K562 (cell line): ENCODE measurements around the gene MITD1. TPM values are rescaled to one million over a fixed set of nuclear protein-coding genes. Genes with fewer than 3 reads are reported as not detected.

Source experiments
- ELF4 ChIP-seq: fragments of 450-650 bp; formaldehyde crosslinking; IDR thresholded peaks from 2 replicates; pipeline ENCODE4 v1.4.0; 2022; ENCODE audit warnings: missing genetic modification characterization
- EP300 ChIP-seq: IDR thresholded peaks from 2 replicates; pipeline ENCODE4 v1.6.1; 2012; ENCODE audit warnings: low read length, improper control_type of control experiment
- ESRRA ChIP-seq: fragments of 450-650 bp; IDR thresholded peaks from 2 replicates; pipeline ENCODE4 v1.6.1; 2014; ENCODE audit warnings: low read depth, mild to moderate bottlenecking, moderate library complexity, borderline replicate concordance
- GABPB2 ChIP-seq: fragments of 250-450 bp; sonication (Bioruptor Pico); conservative IDR thresholded peaks from 2 replicates; pipeline ENCODE4 v1.5.1; 2021; ENCODE audit warnings: mild to moderate bottlenecking
- HDAC6 ChIP-seq: IDR thresholded peaks from 2 replicates; pipeline ENCODE4 v1.6.1; 2012; ENCODE audit warnings: low read depth, mild to moderate bottlenecking, control low read depth, inconsistent platforms, low read length, moderate library complexity
- PTTG1 ChIP-seq: fragments of 450-650 bp; IDR thresholded peaks from 2 replicates; pipeline ENCODE4 v1.6.1; 2016; ENCODE audit warnings: low read depth, mild to moderate bottlenecking, missing genetic modification characterization, missing compliant biosample characterization
- PURB ChIP-seq: sonication (generic); formaldehyde crosslinking; IDR thresholded peaks from 2 replicates; pipeline ENCODE4 v1.9.0; 2021; ENCODE audit warnings: low read depth, mild to moderate bottlenecking, missing genetic modification reagents
- RBFOX2 ChIP-seq: fragments of 200-400 bp; formaldehyde crosslinking; IDR thresholded peaks from 2 replicates; pipeline ENCODE4 v1.6.1; 2017; ENCODE audit warnings: low read depth, mild to moderate bottlenecking, low read length, moderate library complexity
- RBM25 ChIP-seq: fragments of 200-400 bp; formaldehyde crosslinking; IDR thresholded peaks from 2 replicates; pipeline ENCODE4 v1.6.1; 2018; ENCODE audit warnings: low read length, low read depth, moderate library complexity; ENCODE audit not compliant: severe bottlenecking
- SP1 ChIP-seq: sonication (generic); formaldehyde crosslinking; IDR thresholded peaks from 2 replicates; pipeline ENCODE4 v1.8.1; 2022; ENCODE audit warnings: mild to moderate bottlenecking, missing genetic modification reagents
- SRF ChIP-seq, 2 experiments: fragments of 250-450, 450-650 bp in 1 of 2; sonication (Bioruptor Pico) in 1 of 2; sonication (generic) in 1 of 2; formaldehyde crosslinking; IDR thresholded peaks; 2 replicates each; pipeline versions ENCODE4 v1.5.0 to v1.5.1; 2020 to 2022; ENCODE audit warnings: mild to moderate bottlenecking in 1 of 2, missing genetic modification reagents in 1 of 2
- ZNF23 ChIP-seq: fragments of 250-450 bp; sonication (Bioruptor Pico); IDR thresholded peaks from 2 replicates; pipeline ENCODE4 v1.4.0; 2020; ENCODE audit warnings: mild to moderate bottlenecking
- ZNF696 ChIP-seq: fragments of 250-450 bp; sonication (Bioruptor Pico); conservative IDR thresholded peaks from 2 replicates; pipeline ENCODE4 v1.4.0; 2020; ENCODE audit warnings: mild to moderate bottlenecking, moderate library complexity
- polyA plus RNA-seq, 8 experiments: library from polyadenylated mRNA; depleted of rRNA in 4 of 8; stranded (reverse) in 5 of 8; unstranded in 3 of 8; fragments of >200 nt; fragmentation: Nextera tagmentation in 2 of 8; fragmentation: Illumina TruSeq in 1 of 8; extraction: Ambion mirVana in 2 of 8; extraction: Trizol in 1 of 8; gene quantifications; 2 replicates each; pipeline versions ENCODE4 v1.2.1 to v1.2.3, GENCODE V29; 2011 to 2014; ENCODE audit warnings: inconsistent platforms in 1 of 8, missing spikeins in 1 of 8
- total RNA-seq, 7 experiments: library from RNA; depleted of rRNA in 6 of 7; stranded (reverse); fragments of >200 nt in 6 of 7; fragmentation: Illumina TruSeq in 2 of 7; extraction: Trizol in 2 of 7; gene quantifications; 2 replicates each; pipeline versions ENCODE4 v1.2.1 to v1.2.3, GENCODE V29; 2011 to 2021; ENCODE audit warnings: low replicate concordance in 1 of 7
- TF ChIP-seq, protein P1 (sequence below): IDR thresholded peaks from 3 replicates; pipeline ENCODE4 v1.6.1; 2011; ENCODE audit warnings: borderline replicate concordance, mild to moderate bottlenecking; ENCODE audit not compliant: insufficient read length, insufficient read depth
- TF ChIP-seq, protein P2 (sequence below): fragments of 450-650 bp; IDR thresholded peaks from 2 replicates; pipeline ENCODE4 v1.6.1; 2016
- TF ChIP-seq, protein P3 (sequence below), 2 experiments: IDR thresholded peaks; 2 replicates each; pipeline ENCODE4 v1.6.1; 2011; ENCODE audit warnings: borderline replicate concordance in 1 of 2, control low read depth in 1 of 2, low read depth in 1 of 2, low read length in 1 of 2, mild to moderate bottlenecking in 1 of 2, mixed read lengths in 1 of 2, moderate library complexity in 1 of 2; ENCODE audit not compliant: insufficient read depth in 1 of 2, insufficient read length in 1 of 2, poor library complexity in 1 of 2, severe bottlenecking in 1 of 2; ENCODE audit errors: extremely low read depth in 1 of 2
- TF ChIP-seq, protein P4 (sequence below): fragments of 250-450 bp; sonication (Bioruptor Pico); IDR thresholded peaks from 2 replicates; pipeline ENCODE4 v1.4.0; 2020; ENCODE audit warnings: mild to moderate bottlenecking, moderate library complexity
- TF ChIP-seq, protein P5 (sequence below): fragments of 250-450 bp; sonication (Bioruptor Pico); IDR thresholded peaks from 2 replicates; pipeline ENCODE4 v1.8.0; 2022; ENCODE audit warnings: inconsistent platforms

Gene MITD1
- total and polyA plus RNA-seq, 9 of the 15 experiments (the other 6 are each of a cell fraction or from before 2014, with no cell fraction given) = 19.6 to 71.8 (median 43.2) TPM

DNA sequence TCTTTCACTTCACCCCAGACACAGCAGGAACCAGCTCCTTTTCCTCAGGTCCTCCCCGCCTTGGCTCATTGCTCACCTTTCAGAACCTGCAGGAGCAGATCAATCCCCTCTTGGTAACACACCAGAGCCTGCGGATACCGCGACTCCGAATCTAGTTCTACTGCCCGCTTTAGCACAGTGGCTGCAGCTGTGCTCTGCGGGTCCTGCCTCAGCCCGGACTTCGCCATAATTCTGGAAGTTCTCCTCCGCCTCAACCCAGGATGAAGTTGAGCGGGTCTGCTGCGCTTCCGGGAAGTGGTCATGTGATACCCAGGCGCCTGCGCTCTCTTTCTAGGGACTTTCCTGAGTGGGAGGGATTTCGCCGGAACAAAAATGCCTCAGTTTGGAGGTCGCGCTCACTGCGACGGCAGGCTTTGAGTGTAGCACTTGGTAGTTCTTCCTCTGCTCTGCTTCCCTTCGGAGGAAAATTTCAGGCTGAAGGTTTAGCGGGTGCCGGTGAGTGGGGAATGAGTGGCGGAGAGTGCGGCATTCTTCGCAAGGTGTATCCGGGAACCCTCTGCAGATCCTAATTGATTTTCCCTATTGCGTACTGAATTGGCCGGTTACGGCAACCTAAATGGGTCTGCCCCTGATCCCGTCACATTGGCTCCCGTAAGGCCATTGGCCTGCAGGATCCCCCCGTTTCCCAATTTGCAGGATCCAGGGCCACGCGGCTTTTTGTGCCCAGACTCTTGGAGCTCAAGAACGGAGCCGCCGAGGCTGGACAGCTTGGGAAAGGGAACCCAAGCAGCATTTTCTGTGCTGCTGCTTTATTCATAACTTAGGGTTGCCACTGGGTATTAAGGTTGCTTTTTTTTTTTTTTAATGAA is at the start of gene MITD1, which contains the start of gene MRPL30 (continued):
- TF ChIP-seq ZNF23 (CRISPR knock-in tag) (no peak), RBM25 (no peak), EP300 (peak; percentile 50; the same call in 1 of the 2 replicates), PTTG1 (no peak), PURB (CRISPR knock-in tag) (no peak), SP1 (peak; percentile 92), ESRRA (peak; percentile 63; the same call in 1 of the 2 replicates), RBFOX2 (peak; percentile 86), ELF4 (CRISPR knock-in tag) (0 out of 2 replicates have a peak, but pooled peaks have one; percentile 35), SRF (CRISPR knock-in tag; IDR thresholded peaks at IDR 0.05) (no peak), ZNF696 (no peak), GABPB2 (no peak), HDAC6 (no peak)
- TF ChIP-seq, protein P1, sequence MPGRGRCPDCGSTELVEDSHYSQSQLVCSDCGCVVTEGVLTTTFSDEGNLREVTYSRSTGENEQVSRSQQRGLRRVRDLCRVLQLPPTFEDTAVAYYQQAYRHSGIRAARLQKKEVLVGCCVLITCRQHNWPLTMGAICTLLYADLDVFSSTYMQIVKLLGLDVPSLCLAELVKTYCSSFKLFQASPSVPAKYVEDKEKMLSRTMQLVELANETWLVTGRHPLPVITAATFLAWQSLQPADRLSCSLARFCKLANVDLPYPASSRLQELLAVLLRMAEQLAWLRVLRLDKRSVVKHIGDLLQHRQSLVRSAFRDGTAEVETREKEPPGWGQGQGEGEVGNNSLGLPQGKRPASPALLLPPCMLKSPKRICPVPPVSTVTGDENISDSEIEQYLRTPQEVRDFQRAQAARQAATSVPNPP = no peak
- TF ChIP-seq, protein P2, sequence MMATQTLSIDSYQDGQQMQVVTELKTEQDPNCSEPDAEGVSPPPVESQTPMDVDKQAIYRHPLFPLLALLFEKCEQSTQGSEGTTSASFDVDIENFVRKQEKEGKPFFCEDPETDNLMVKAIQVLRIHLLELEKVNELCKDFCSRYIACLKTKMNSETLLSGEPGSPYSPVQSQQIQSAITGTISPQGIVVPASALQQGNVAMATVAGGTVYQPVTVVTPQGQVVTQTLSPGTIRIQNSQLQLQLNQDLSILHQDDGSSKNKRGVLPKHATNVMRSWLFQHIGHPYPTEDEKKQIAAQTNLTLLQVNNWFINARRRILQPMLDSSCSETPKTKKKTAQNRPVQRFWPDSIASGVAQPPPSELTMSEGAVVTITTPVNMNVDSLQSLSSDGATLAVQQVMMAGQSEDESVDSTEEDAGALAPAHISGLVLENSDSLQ = peak; percentile 44
- TF ChIP-seq, protein P3, sequence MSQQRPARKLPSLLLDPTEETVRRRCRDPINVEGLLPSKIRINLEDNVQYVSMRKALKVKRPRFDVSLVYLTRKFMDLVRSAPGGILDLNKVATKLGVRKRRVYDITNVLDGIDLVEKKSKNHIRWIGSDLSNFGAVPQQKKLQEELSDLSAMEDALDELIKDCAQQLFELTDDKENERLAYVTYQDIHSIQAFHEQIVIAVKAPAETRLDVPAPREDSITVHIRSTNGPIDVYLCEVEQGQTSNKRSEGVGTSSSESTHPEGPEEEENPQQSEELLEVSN (IDR thresholded peaks at IDR 0.05; ENCODE audit: borderline replicate concordance in 1 of 2, extremely low read depth in 1 of 2, insufficient read depth in 1 of 2, insufficient read length in 1 of 2, low read depth in 1 of 2, low read length in 1 of 2, poor library complexity in 1 of 2, severe bottlenecking in 1 of 2) = peak; percentile 56 to 78
- TF ChIP-seq, protein P4, sequence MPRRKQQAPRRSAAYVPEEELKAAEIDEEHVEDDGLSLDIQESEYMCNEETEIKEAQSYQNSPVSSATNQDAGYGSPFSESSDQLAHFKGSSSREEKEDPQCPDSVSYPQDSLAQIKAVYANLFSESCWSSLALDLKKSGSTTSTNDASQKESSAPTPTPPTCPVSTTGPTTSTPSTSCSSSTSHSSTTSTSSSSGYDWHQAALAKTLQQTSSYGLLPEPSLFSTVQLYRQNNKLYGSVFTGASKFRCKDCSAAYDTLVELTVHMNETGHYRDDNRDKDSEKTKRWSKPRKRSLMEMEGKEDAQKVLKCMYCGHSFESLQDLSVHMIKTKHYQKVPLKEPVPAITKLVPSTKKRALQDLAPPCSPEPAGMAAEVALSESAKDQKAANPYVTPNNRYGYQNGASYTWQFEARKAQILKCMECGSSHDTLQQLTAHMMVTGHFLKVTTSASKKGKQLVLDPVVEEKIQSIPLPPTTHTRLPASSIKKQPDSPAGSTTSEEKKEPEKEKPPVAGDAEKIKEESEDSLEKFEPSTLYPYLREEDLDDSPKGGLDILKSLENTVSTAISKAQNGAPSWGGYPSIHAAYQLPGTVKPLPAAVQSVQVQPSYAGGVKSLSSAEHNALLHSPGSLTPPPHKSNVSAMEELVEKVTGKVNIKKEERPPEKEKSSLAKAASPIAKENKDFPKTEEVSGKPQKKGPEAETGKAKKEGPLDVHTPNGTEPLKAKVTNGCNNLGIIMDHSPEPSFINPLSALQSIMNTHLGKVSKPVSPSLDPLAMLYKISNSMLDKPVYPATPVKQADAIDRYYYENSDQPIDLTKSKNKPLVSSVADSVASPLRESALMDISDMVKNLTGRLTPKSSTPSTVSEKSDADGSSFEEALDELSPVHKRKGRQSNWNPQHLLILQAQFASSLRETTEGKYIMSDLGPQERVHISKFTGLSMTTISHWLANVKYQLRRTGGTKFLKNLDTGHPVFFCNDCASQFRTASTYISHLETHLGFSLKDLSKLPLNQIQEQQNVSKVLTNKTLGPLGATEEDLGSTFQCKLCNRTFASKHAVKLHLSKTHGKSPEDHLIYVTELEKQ (CRISPR knock-in tag) = no peak
- TF ChIP-seq, protein P5, sequence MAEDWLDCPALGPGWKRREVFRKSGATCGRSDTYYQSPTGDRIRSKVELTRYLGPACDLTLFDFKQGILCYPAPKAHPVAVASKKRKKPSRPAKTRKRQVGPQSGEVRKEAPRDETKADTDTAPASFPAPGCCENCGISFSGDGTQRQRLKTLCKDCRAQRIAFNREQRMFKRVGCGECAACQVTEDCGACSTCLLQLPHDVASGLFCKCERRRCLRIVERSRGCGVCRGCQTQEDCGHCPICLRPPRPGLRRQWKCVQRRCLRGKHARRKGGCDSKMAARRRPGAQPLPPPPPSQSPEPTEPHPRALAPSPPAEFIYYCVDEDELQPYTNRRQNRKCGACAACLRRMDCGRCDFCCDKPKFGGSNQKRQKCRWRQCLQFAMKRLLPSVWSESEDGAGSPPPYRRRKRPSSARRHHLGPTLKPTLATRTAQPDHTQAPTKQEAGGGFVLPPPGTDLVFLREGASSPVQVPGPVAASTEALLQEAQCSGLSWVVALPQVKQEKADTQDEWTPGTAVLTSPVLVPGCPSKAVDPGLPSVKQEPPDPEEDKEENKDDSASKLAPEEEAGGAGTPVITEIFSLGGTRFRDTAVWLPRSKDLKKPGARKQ = no peak
